ENCODE results near the gene UBA5. TPM values are rescaled to one million over a fixed set of nuclear protein-coding genes. Genes with fewer than 3 reads are reported as not detected.
"Not testable (repeated sequence)": the region's sequence is repeated elsewhere in the genome, so short reads cannot be mapped to it uniquely, and the experiment has no call there.

The UBA5 gene
- total RNA-seq, 1 experiment from 2014 or later = 38.6 TPM

- peak; percentile 86 for TF ChIP-seq HMGXB4 (CRISPR knock-in tag; IDR thresholded peaks at IDR 0.05)
- no peak for TF ChIP-seq IRF2 (CRISPR knock-in tag; IDR thresholded peaks at IDR 0.05; ENCODE audit: borderline replicate concordance, low read depth)
- no peak for TF ChIP-seq SOX15 (CRISPR knock-in tag; IDR thresholded peaks at IDR 0.05)
- no peak for TF ChIP-seq PRRX2 (CRISPR knock-in tag; IDR thresholded peaks at IDR 0.05)
- no peak for TF ChIP-seq USF2 (CRISPR knock-in tag; IDR thresholded peaks at IDR 0.05)
- no peak for TF ChIP-seq IRF1 (CRISPR knock-in tag; IDR thresholded peaks at IDR 0.05)
- TF ChIP-seq PREB (CRISPR knock-in tag; IDR thresholded peaks at IDR 0.05; ENCODE audit: borderline replicate concordance) = no peak
- no peak for TF ChIP-seq ATF1 (CRISPR knock-in tag; IDR thresholded peaks at IDR 0.05)
- peak; percentile 73; the same call in 1 of the 2 replicates for TF ChIP-seq MYBL2 (CRISPR knock-in tag; IDR thresholded peaks at IDR 0.05)
- peak; percentile 75 for TF ChIP-seq E2F5 (CRISPR knock-in tag; IDR thresholded peaks at IDR 0.05)
- no peak for TF ChIP-seq CREB1 (CRISPR knock-in tag; IDR thresholded peaks at IDR 0.05)
- 0 out of 2 replicates have a peak, but pooled peaks have one; percentile 12 for TF ChIP-seq ZNF317 (CRISPR knock-in tag; IDR thresholded peaks at IDR 0.05; ENCODE audit: borderline replicate concordance, low read depth)
- TF ChIP-seq MLX (CRISPR knock-in tag; IDR thresholded peaks at IDR 0.05) = no peak
- TF ChIP-seq ZNF425 (CRISPR knock-in tag; conservative IDR thresholded peaks at IDR 0.05) = no peak
Observed at GRCh38 chr3:132660052-132660810, at the start of gene UBA5 (continued).

GRCh38 chr3:132615301-132615700, 44.8 kb upstream of the UBA5 start:
- H3K27ac Mint-ChIP-seq; H3K4me3 Mint-ChIP-seq; DNase-seq (ENCODE audit: low spot score); CTCF ChIA-PET; POLR2A ChIA-PET; ATAC-seq; H3K27me3 Mint-ChIP-seq (ENCODE audit: low read depth); H3K4me1 Mint-ChIP-seq: not testable (repeated sequence)
- Mint-ChIP-seq H3K9me3 (peaks cover 12% of the 10 kb centered on the region), H3K36me3 (peaks cover 21% of the 10 kb centered on the region)

All from WTC11 (cell line).